ENCODE data around the gene KCMF1. TPM values are rescaled to one million over a fixed set of nuclear protein-coding genes. Genes with fewer than 3 reads are reported as not detected.

Gene KCMF1
- total RNA-seq, 4 donors from 2014 or later, result 65.0 to 89.7 (median 71.1) TPM

DNA sequence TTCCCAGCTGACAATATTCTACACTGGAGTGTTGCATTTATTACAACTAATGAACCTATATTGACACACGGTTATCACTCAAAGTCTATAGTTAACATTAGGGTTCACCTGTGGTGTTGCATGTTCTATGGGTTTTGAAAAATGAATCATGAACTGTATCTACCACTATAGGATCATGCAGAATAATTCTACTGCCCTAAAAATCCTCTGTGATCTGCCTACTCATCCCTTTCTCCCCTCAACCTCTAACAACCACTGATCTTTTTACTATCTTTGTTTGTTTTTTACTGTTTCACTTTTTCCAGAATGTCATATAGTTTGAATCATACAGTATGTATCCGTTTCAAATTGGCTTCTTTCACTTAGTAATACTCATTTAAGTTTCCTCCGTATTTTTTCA is 114.6 kb downstream of the KCMF1 start:
- TF ChIP-seq, protein P1, sequence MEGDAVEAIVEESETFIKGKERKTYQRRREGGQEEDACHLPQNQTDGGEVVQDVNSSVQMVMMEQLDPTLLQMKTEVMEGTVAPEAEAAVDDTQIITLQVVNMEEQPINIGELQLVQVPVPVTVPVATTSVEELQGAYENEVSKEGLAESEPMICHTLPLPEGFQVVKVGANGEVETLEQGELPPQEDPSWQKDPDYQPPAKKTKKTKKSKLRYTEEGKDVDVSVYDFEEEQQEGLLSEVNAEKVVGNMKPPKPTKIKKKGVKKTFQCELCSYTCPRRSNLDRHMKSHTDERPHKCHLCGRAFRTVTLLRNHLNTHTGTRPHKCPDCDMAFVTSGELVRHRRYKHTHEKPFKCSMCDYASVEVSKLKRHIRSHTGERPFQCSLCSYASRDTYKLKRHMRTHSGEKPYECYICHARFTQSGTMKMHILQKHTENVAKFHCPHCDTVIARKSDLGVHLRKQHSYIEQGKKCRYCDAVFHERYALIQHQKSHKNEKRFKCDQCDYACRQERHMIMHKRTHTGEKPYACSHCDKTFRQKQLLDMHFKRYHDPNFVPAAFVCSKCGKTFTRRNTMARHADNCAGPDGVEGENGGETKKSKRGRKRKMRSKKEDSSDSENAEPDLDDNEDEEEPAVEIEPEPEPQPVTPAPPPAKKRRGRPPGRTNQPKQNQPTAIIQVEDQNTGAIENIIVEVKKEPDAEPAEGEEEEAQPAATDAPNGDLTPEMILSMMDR (IDR thresholded peaks at IDR 0.05; ENCODE audit: low read depth), result no peak

DNA sequence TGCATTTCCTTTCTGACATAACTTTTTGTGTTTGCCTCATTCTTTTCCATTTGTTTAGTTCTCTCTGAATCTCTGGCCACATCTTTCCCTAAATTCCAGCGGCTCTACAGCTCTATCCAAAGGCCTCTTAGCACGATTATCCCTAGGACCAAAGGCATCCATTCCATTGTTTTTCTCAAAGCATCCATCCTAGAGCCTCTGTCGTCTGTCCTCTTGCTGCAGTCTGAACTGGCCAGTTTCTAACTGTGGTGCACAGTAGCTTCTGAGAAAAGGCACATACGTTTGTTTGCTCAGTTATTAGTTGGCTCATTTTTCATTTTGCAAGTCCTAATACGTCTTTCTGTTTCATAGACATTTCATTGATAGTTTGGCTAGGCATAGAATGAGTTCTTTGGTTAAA is 116.6 kb downstream of the KCMF1 start:
- TF ChIP-seq, protein P1 (IDR thresholded peaks at IDR 0.05; ENCODE audit: low read depth), result no peak

DNA sequence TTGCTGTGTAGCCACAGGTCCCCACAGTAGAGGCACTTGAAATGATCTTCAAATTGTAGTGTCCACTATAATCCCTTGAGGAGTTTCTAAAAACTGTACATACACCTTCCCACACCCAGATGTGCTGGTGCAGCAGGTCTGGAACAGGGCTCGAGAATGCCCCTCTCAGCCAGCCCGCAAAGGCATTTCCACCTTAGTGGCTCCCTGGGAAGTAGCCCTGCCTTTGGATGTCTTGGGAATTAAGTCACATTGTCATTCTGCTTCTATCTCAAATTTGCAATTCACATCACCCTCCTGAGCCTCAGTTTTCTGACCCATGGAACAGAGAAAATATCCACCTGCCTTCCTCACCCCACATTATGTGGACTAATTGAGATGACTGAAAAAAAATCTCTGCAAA is 118.0 kb downstream of the KCMF1 start:
- TF ChIP-seq, protein P1 (IDR thresholded peaks at IDR 0.05; ENCODE audit: low read depth), result no peak

DNA sequence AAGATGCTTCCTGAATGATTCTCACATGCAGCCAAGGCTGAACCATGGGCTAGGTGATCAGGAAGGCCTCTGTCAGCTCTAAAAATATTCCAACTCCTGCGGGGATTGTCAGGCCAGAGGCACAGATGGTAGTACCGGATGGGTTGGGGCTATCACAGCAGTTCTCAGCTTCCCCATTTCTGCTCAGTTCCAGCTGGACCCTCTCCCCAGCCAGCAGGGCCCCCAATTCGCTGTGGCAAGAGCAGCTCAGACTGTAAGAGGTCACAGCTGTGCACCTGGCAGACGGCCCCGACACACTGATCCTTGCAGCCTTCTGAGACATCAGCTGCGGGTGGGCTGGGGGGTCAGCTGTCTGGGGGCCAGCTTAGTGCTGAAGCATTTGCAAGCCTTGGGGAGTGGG is 118.6 kb downstream of the KCMF1 start:
- TF ChIP-seq, protein P1 (IDR thresholded peaks at IDR 0.05; ENCODE audit: low read depth), result no peak

DNA sequence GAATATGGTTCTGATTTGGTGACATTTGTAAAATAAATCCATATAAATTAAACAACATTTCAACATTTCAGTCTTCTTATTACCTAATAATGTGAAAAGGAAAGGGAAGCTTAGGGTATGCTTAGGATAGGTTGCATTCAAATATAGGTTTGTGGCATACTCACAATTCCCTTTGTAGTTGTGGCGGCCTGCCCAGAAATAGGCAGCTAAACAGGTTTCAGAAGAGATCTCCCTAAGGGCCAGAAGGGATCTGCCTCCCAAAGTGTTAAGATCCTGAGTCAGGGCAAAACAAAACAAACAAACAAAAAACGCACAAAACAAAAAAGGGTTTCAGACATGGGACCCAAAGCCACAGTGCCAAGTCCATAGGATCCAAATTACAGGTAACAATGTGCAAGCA is 120.9 kb downstream of the KCMF1 start:
- TF ChIP-seq, protein P1 (IDR thresholded peaks at IDR 0.05; ENCODE audit: low read depth), result no peak

DNA sequence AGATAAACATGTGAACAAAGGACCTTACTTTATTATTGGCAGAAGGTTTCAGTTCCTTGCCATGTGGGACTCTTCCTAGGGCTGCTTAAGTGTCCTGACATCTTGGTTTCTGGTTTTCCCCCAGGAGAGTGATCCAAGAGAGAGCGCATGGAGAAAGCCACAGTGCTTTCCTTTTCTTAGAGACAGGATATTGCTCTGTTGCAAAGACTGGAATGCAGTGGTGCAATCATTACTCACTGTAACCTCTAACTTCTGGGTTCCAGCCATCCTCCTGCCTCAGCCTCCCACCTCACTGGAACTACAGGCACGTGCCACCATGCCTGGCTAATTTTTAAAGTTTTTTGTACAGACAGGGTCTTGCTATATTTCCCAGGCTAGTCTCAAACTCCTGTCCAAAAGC is 124.1 kb downstream of the KCMF1 start:
- TF ChIP-seq, protein P1 (IDR thresholded peaks at IDR 0.05; ENCODE audit: low read depth), result no peak

DNA sequence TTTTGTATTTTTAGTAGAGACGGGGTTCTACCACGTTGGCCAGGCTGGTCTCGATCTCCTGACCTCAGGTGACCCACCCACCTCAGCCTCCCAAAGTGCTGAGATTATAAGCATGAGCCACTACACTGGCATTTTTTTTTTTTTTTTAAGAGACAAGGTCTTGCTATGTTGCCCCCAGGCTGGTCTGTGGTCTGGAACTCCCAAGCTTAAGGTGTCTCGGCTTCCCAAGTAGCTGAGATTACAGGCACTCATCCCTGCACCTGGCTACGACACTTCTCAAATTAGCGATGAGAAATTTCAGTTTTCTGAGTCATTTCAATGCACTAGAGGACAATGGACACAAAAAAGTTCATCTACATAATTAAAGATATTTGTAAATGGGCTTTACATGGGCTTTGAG is 125.7 kb downstream of the KCMF1 start:
- TF ChIP-seq, protein P1 (IDR thresholded peaks at IDR 0.05; ENCODE audit: low read depth), result no peak

All from subcutaneous adipose tissue (tissue), 4 donors.